T-helper 22 cell (primary cell): ENCODE measurements around the gene MPZL1.
A peak's percentile ranks its signal among the peaks of the same experiment; 100 is the strongest.

Experiments
- DNase-seq: peaks from one replicate; pipeline ENCODE4 v3.0.0-alpha.2; 2020; ENCODE audit warnings: low read depth

Gene MPZL1

DNA sequence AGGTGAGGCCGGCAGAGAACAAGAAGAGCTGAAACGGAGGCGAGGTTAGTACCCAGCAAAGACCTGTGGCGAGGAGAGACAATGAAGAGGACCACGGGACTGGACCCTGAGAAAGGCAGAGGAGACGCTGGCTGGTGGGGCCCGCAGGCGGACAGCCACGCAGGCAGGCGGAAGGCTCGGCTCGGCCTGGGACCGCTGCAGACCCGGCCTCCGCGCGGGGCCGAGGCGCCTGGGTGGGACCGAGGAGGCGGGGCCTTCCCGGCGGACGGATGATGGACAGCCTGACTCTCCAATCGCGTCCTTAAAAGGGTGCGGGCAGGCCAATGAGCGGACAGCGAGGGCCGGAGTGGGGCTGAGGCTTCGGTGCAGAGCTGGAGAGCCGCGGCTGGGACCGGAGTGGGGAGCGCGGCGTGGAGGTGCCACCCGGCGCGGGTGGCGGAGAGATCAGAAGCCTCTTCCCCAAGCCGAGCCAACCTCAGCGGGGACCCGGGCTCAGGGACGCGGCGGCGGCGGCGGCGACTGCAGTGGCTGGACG lies at the start of gene MPZL1:
Gene MPZL1, plus strand, starts transcription at position 366 of the 535 bp plus-strand sequence. CDS start 170 bp downstream, outside the sequence.
- peak; percentile 74 for DNase-seq

DNA sequence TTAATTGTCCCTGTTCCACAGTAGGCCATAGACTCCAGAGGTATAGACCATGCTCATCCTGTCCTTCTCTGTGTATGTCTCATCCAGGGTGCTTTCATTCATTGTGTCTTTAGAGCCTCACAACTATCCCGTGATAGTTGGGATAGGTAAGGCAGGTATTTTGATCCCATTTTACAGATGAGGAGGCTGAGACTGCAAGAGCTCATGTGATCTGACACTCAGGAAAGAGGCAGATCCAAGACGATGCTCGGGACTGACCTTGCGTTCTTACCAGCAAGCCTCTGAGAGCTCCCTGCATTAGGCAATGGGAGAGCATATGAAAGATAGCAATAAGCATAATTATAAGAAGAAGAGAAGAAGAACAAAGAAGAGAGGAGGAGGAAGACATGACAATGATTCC lies 49.0 kb upstream of the MPZL1 start:
- no peak for DNase-seq

DNA sequence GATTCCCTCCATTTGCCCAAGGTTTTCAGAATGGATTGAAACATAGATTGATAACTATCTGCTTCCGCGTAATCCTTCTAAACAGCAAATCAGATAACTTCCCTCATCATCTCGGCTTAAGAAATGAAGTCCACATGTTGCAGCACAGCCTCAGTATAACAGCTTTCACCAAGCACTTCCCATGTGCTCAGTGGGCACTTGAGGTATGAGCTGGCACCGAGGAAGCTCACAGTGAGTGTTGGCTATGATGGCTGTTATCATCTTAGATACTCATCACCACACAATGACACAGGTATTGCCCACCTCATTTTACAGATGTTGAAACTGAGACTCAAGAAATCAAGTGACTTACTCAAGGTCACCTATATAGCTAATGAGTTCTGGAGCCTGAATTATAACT lies 48.5 kb upstream of the MPZL1 start:
- DNase-seq, result no peak

- DNase-seq, result no peak
Observed at GRCh38 chr1:167674156-167674555, 47.6 kb upstream of the MPZL1 start.

DNA sequence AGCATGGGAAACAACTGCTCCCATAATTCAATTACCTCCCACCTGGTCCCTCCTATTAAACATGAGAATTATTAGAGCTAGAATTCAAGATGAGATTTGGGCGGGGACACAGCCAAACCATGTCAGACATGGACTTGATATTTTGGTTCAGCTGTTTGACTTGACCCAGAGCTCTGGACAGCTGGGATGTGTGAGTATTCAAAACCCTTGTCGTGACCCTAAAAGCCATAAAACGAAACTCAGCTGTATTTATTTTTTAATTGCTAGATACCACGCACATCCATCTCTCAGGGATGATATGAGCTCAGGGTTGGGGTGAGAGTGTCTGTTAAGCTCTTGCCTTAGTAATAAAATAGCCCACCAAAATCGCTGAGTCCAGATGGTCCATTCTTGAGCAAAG lies 46.3 kb upstream of the MPZL1 start:
- DNase-seq, result no peak

DNA sequence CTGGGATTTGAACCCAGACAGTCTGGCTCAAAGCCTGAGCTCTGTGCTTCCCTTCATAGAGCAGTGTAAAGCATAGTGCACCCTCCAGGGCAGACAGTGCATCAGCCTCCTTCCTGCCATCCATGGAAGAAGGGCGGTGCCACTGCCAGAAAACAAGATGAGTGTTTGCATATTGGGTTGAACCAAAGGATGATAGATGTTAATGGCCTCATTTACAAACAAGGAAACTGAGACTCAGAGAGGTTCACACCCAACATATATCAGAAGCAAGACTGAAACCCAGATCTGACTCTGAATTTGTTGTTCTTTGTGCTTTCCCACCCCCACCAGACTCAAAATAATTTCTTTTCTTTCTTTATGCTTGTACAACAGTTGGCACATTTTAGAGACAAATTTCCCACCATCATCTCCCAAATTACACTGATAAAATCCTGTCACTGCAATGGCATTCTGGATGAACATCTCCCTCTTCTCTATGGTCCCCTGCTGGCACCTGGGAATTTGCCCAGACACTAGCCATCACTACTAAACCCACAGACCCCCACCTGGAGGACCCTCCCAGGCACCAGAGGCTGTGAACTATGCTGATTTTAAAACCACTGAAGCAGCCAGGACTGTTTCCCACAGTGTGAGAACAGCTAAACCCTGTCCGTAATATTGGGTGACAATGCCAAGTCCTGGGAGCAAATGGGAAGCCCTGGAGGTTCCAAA lies 45.4 kb upstream of the MPZL1 start:
- DNase-seq, result no peak

- DNase-seq, result no peak
Observed at GRCh38 chr1:167676916-167677848, 44.6 kb upstream of the MPZL1 start.

GRCh38 chr1:167678422-167678821 lies 43.4 kb upstream of the MPZL1 start:
- DNase-seq, result no peak

- no peak for DNase-seq
Observed at GRCh38 chr1:167678838-167679237, 42.9 kb upstream of the MPZL1 start.

- no peak for DNase-seq
Observed at GRCh38 chr1:167679714-167680113, 42.1 kb upstream of the MPZL1 start.

DNA sequence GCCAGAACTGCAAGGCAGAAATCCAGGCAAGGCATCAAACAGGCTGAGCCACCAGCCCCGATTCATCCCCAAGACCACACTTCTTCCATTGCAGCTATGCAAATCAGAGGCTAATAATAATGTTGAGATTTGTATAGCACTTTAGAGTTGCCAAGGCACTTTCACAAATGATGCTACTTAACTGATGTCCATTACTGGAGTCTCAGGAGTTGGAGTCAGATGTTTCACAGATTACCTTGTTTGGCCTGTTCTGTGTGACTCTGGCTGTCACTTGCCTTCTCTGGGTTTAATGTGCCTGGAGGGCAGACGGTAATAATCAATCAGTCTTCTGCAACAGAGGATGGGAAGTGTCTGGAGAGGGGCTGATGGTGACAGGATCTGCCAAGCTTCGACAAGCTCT lies 40.8 kb upstream of the MPZL1 start:
- no peak for DNase-seq

- no peak for DNase-seq
Observed at GRCh38 chr1:167681451-167682098, 40.2 kb upstream of the MPZL1 start.

- DNase-seq, result no peak
Observed at GRCh38 chr1:167683226-167683625, 38.6 kb upstream of the MPZL1 start.

- DNase-seq, result no peak
Observed at GRCh38 chr1:167683641-167684502, 37.9 kb upstream of the MPZL1 start.

DNA sequence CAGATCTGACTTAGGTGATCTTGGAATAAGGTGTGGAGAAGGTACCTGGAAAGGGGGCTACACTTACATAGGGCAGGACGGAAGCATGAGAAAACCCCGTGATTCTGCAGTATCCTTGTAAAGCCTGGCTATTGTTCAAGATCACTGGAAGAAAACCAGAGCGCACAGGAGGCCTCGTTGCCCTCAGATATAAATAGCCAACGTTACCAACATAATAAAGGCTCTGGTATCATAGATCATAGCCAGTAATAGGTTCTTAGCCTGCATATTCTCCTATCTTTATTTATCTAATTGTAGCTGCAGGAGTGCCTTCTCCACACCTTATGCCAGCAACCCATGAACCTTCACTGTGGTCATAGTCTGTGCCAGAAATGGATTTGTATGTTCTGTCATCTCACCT lies 35.9 kb upstream of the MPZL1 start:
- no peak for DNase-seq

GRCh38 chr1:167687919-167688519 lies 33.8 kb upstream of the MPZL1 start:
- DNase-seq, result peak; percentile 32

DNA sequence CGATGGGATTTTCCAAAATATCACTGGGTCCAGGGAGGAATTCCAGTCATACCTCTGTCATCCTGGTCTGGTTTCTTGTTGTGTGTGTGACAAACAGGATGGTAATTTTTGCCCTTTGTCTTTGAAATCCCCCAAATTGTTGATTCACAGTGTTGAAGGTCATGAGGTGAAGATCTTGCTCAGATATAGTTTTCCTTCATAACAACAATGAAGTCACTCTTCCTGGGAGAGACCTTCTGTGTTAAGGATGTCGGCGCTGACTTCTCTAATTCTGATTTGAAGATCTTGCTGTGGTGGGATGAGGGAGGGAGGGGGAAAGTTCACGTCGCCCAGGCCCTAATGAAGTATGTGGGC lies 32.2 kb upstream of the MPZL1 start:
- no peak for DNase-seq

DNA sequence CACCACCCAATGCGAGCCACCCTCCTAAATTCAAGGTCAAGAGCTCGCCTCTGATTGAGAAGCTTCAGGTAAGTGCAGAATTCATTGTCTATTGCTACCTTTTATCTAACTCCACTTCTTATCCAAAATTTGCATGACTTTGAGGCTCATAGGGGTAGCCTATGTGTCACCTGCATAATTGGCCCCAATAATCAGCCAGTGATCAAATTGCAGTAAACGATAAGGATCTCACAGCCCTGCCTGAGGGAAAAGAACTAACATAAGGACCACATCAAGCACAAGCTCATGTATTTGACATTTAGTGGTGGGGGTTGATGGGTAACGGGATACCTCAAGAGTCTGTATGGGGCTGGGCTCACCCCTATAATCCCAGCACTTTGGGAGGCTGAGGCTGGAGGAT lies 31.7 kb upstream of the MPZL1 start:
- no peak for DNase-seq

- DNase-seq, result no peak
Observed at GRCh38 chr1:167693425-167694045, 28.2 kb upstream of the MPZL1 start.

GRCh38 chr1:167694691-167695090 lies 27.1 kb upstream of the MPZL1 start:
- no peak for DNase-seq

- DNase-seq, result no peak
Observed at GRCh38 chr1:167695147-167695546, 26.6 kb upstream of the MPZL1 start.
